ENCODE results near the gene PTGER3. TPM values are rescaled to one million over a fixed set of nuclear protein-coding genes. Genes with fewer than 3 reads are reported as not detected.

PTGER3 gene
- total RNA-seq: 10 to 100 TPM in 3 of 4 donors, 1 to 10 TPM in 1; 5.8 to 20.7 (median 14.5) TPM

DNA sequence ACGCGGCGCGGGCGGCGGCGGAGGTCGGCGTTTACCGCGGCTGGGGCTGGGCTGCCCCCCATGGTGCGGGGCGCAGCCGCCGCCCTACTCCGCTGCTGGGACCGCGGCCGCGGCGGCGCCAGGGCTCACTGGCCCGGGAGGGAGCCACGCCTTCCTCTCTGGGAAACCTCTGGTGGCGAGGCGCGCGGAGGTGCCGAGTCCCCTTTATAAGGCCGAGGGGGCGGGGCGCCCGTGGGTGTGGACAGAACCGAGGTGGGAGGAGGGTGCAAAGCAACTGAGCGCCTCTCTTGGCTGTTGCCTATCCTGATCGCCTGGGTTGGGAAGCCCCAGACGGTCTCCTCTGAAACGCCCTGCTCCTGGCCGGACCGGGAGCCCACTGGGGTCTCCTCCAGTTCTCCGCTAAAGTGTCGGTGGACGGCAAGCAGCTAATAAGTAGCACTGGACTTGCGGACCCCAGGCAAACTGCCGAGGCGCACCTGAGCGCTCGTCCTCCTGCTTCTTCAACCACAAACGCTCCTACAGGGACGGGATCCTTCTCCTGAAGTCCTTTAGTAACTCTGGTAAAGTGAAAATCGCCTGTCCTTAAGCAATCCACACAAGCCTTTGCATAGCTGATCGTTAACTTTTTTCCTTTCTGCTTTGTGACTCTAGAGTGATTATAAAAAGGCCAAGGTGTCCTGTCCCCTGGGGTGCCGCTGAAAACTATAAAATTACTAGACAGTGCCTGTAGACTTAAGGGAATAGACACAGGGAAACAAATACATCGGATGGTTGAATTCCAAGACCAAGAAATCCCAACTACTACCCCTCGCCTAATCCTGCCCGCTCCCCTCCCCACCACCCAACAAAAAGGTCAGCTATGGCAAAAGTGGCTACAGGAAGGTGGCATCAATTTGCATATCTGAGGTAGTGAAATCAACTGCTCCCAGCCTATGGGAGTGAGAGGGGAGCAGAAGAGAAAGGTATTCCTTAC is at the start of gene PTGER3:
TSS of gene PTGER3 (minus strand) at position 182 of the 973 bp plus-strand sequence. CDS start 239 bp downstream, outside the sequence.
- peak; percentile 75 for ATAC-seq
- WGBS, 2 donors (ENCODE audit: low coverage in 1 of 2): 6 to 12% methylated on average over 9 to 16 of the region's 56 CpGs
- peak within 1 kb of the TSS in 3 of 4 donors; percentile 4 to 59 (median 39) for H3K27ac ChIP-seq

DNA sequence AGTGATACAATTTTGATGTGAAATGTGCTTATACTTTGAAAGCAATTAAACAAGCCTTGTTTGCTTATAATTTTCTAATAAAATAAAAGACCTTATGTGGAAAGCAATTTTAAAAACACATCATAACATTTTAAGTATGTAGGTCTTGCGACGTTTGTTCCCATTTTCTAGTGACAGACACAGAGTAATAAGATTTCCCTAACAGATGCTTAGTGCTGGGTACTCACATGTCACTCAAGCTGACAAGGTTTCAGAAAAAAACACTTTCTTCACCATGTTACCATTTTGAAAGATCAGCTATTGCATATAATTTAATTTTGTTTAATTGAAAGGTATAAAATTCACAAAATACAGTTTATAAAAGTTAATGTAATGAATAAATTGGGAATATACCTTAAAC is 47.3 kb upstream of the PTGER3 start:
- WGBS, 2 donors (ENCODE audit: low coverage in 1 of 2): 85 to 93% methylated on average over 2 of the region's 2 CpGs
- Histone ChIP-seq H3K36me3 (no peaks in the 10 kb centered on the region), H3K4me3 (no peak overlapping the region), H3K27ac (no peak overlapping the region), H3K4me1 (peaks cover 0 to 9% (median 6%) of the 10 kb centered on the region in 3 donors), H3K27me3 (no peaks in the 10 kb centered on the region), H3K9me3 (no peaks in the 10 kb centered on the region)
- TF ChIP-seq POLR2A (IDR thresholded peaks at IDR 0.05): no peak
- TF ChIP-seq POLR2AphosphoS5 (IDR thresholded peaks at IDR 0.05): no peak
- TF ChIP-seq EP300 (IDR thresholded peaks at IDR 0.05): no peak
- TF ChIP-seq, protein P1, sequence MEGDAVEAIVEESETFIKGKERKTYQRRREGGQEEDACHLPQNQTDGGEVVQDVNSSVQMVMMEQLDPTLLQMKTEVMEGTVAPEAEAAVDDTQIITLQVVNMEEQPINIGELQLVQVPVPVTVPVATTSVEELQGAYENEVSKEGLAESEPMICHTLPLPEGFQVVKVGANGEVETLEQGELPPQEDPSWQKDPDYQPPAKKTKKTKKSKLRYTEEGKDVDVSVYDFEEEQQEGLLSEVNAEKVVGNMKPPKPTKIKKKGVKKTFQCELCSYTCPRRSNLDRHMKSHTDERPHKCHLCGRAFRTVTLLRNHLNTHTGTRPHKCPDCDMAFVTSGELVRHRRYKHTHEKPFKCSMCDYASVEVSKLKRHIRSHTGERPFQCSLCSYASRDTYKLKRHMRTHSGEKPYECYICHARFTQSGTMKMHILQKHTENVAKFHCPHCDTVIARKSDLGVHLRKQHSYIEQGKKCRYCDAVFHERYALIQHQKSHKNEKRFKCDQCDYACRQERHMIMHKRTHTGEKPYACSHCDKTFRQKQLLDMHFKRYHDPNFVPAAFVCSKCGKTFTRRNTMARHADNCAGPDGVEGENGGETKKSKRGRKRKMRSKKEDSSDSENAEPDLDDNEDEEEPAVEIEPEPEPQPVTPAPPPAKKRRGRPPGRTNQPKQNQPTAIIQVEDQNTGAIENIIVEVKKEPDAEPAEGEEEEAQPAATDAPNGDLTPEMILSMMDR (IDR thresholded peaks at IDR 0.05): no peak
- ATAC-seq: no peak

More for the DNA sequence above, at the start of gene PTGER3:
- no peaks in the 10 kb centered on the region for H3K9me3 ChIP-seq
- H3K4me3 ChIP-seq: peak within 1 kb of the TSS; percentile 40 to 67
- H3K27me3 ChIP-seq: peaks cover 30% of the 10 kb centered on the region
- no peak for TF ChIP-seq POLR2AphosphoS5 (IDR thresholded peaks at IDR 0.05)
- no peaks in the 10 kb centered on the region for H3K36me3 ChIP-seq
- peaks cover 0 to 22% (median 0%) of the 10 kb centered on the region in 3 donors for H3K4me1 ChIP-seq

DNA sequence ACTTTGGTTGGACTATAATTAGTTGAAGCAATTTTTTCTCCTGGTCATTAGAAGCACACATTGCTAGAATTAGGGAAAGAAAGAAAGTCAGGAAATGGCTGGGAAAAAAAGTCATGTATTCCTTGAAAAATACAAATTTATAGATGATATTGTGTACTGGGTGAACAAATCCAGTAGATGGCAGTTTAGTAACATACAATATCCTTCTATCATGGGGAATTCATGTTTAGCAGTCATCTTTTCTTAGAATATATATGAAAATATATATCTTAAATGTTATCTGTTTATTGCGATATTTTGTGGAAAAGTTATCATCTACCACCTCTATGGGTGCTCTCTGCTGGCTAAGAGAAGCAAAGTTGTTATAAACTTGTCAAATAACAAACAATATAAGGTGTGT is 46.3 kb upstream of the PTGER3 start:
- Histone ChIP-seq H3K4me3 (no peak overlapping the region), H3K4me1 (peaks cover 0 to 18% (median 6%) of the 10 kb centered on the region in 3 donors), H3K9me3 (no peaks in the 10 kb centered on the region), H3K36me3 (no peaks in the 10 kb centered on the region), H3K27ac (no peak overlapping the region), H3K27me3 (no peaks in the 10 kb centered on the region)
- 62 to 85% methylated on average over 1 of the region's 1 CpG for WGBS, 2 donors (ENCODE audit: low coverage in 1 of 2)
- ATAC-seq: no peak
- TF ChIP-seq POLR2AphosphoS5 (IDR thresholded peaks at IDR 0.05): no peak
- TF ChIP-seq, protein P1 (IDR thresholded peaks at IDR 0.05): peak; percentile 16 to 54 (median 29)

DNA sequence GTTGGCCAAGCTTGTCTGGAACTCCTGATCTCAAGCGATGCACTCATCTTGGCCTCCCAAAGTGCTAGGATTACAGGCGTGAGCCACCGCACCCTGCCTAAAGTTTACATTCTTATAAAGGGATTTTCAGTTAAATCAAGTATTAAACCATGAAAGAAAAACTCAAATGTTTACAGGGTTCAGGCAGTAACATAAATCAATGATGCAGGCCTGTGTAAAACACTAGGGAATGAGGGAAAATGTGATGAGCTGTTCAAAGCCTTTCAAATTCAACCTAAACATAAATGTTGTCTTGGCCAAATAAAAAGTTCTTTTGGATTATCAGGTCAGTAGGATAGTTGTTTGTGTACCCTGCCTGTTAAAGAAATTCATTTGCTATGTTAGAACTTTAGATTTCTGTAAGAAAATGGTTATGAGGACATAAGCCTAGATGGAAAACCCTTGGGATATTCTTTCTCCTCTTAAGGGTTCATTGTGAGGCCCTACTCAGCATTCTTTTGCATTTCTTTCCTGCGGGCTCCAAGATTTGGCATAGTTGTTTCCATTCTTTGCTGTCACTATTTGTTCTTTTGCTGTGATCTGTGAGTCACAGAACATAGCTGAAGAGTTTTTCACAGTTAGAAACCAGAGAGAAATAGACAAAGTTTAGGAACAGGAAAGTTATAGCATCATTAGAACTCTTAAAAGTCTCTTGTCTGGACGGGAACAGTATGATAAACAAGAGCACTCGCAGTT is 42.1 kb upstream of the PTGER3 start:
- Histone ChIP-seq H3K4me1 (peaks cover 0 to 20% (median 6%) of the 10 kb centered on the region in 3 donors), H3K27me3 (no peaks in the 10 kb centered on the region), H3K27ac (peak overlapping the region; percentile 75 to 99 (median 86)), H3K4me3 (peak overlapping the region in 1 of 2 donors; percentile 4), H3K36me3 (no peaks in the 10 kb centered on the region), H3K9me3 (no peaks in the 10 kb centered on the region)
- peak; percentile 81 for ATAC-seq
- TF ChIP-seq, protein P1 (IDR thresholded peaks at IDR 0.05): no peak
- TF ChIP-seq POLR2AphosphoS5 (IDR thresholded peaks at IDR 0.05): peak; percentile 47
- TF ChIP-seq POLR2A (IDR thresholded peaks at IDR 0.05): no peak
- WGBS, 2 donors (ENCODE audit: low coverage in 1 of 2): 53 to 64% methylated on average over 6 of the region's 6 CpGs

DNA sequence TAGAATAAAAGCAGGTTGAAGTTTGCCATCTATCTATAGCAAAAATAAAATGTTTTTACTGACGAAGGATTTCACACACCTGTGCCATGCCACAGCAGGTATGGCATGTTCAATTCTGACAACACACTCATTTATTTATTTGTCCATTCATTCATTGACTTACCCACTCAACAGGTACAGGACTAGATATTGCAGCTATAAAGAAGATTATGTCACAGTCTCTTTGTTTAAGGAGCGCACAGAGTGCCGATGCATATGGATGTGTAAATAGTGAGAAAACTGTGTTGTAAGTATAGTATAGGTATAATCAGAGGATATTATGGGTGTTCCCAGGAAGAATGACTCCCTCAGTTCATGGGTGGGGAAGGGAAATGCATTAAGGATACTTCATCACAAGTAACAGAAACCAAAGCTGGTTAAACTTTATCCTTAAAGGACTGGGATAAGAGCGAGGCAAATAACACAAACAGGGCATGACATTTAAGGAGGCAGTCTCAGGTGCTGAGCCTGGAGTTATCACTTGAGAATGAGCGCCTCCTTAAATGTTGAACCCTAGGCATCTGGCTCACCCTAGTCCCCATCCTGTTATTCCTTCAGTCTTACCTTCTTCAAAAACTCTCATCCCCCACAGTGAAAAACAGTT is 41.1 kb upstream of the PTGER3 start:
- 87 to 91% methylated on average over 5 of the region's 5 CpGs for WGBS, 2 donors (ENCODE audit: low coverage in 1 of 2)
- peak overlapping the region; percentile 75 to 99 (median 86) for H3K27ac ChIP-seq
- no peak for TF ChIP-seq POLR2A (IDR thresholded peaks at IDR 0.05)
- TF ChIP-seq EP300 (IDR thresholded peaks at IDR 0.05): no peak
- no peak for TF ChIP-seq POLR2AphosphoS5 (IDR thresholded peaks at IDR 0.05)
- TF ChIP-seq, protein P1 (IDR thresholded peaks at IDR 0.05): no peak

More for the DNA sequence above, 41.1 kb upstream of the PTGER3 start:
- Histone ChIP-seq H3K4me1 (peaks cover 0 to 20% (median 6%) of the 10 kb centered on the region in 3 donors), H3K36me3 (no peaks in the 10 kb centered on the region), H3K9me3 (no peaks in the 10 kb centered on the region), H3K27me3 (no peaks in the 10 kb centered on the region), H3K4me3 (no peak overlapping the region)
- no peak for ATAC-seq

All from gastroesophageal sphincter (tissue), 4 donors.